ENCODE measurements around the gene ZNF644.

- TF ChIP-seq CTCF (conservative IDR thresholded peaks at IDR 0.05) (no peak), EZH2 (IDR thresholded peaks at IDR 0.05; ENCODE audit: low read depth) (no peak)
Observed at GRCh38 chr1:91020486-91020885, 1.3 kb downstream of the ZNF644 start.
